CD14-positive monocyte (primary cell): ENCODE measurements around the gene TMEM18. TPM values are rescaled to one million over a fixed set of nuclear protein-coding genes. Genes with fewer than 3 reads are reported as not detected.

Experiments
- DNase-seq, 3 donors: peaks; one replicate each; pipeline ENCODE4 v3.0.0-alpha.2; 2011 to 2022
- H2AFZ ChIP-seq: 2 replicates; pipeline ENCODE4 v1.6.0; 2012; ENCODE audit warnings: mild to moderate bottlenecking, low read depth, low read length, inconsistent platforms; ENCODE audit not compliant: insufficient read depth, poor library complexity, severe bottlenecking
- H3K27ac ChIP-seq, 2 donors: 1 replicate in 1 of 2; 2 replicates in 1 of 2; pipeline ENCODE4 v1.5.1; 2012 to 2013; ENCODE audit warnings: low read length in 2 of 2, control low read depth in 1 of 2, inconsistent platforms in 1 of 2, low read depth in 1 of 2, mild to moderate bottlenecking in 1 of 2
- H3K27me3 ChIP-seq, 2 donors: one replicate each; pipeline versions ENCODE4 v1.6.0 to v1.6.1; 2011 to 2013; ENCODE audit warnings: low read length in 2 of 2; ENCODE audit not compliant: control insufficient read depth in 2 of 2, insufficient read depth in 2 of 2
- H3K36me3 ChIP-seq, 2 donors: replicated peaks in 1 of 2; 1 replicate in 1 of 2; 2 replicates in 1 of 2; pipeline versions ENCODE4 v1.5.1 to v1.6.1; 2012 to 2013; ENCODE audit warnings: low read length in 2 of 2, control low read depth in 1 of 2, inconsistent platforms in 1 of 2, mild to moderate bottlenecking in 1 of 2; ENCODE audit not compliant: insufficient read depth in 2 of 2, control insufficient read depth in 1 of 2
- H3K4me1 ChIP-seq, 2 donors: 1 replicate in 1 of 2; 2 replicates in 1 of 2; pipeline versions ENCODE4 v1.5.1 to v1.6.1; 2012 to 2013; ENCODE audit warnings: low read length in 2 of 2, control low read depth in 1 of 2, inconsistent platforms in 1 of 2, mild to moderate bottlenecking in 1 of 2, moderate library complexity in 1 of 2; ENCODE audit not compliant: insufficient read depth in 2 of 2, control insufficient read depth in 1 of 2
- H3K4me2 ChIP-seq: replicated peaks from 2 replicates; pipeline ENCODE3; 2012; ENCODE audit warnings: low read length, moderate library complexity, mild to moderate bottlenecking; ENCODE audit not compliant: poor library complexity, severe bottlenecking; ENCODE audit errors: extremely low read depth
- H3K4me3 ChIP-seq, 3 experiments: fragments of 200-600 bp in 1 of 3; sonication (generic) in 1 of 3; replicated peaks in 1 of 3; 1 replicate in 2 of 3; 2 replicates in 1 of 3; pipeline ENCODE4 v1.5.1; 2011 to 2013; ENCODE audit warnings: low read length in 3 of 3, mild to moderate bottlenecking in 3 of 3, control low read depth in 2 of 3, low read depth in 2 of 3, inconsistent platforms in 1 of 3, moderate library complexity in 1 of 3
- H3K79me2 ChIP-seq: 2 replicates; pipeline ENCODE4 v1.6.0; 2012; ENCODE audit warnings: mild to moderate bottlenecking, control low read depth, inconsistent platforms, low read length, moderate library complexity; ENCODE audit not compliant: insufficient read depth
- H3K9ac ChIP-seq: 2 replicates; pipeline ENCODE4 v1.6.0; 2017; ENCODE audit warnings: low read length, mild to moderate bottlenecking; ENCODE audit not compliant: insufficient read depth, poor library complexity, severe bottlenecking
- H3K9me3 ChIP-seq, 2 donors: replicated peaks in 1 of 2; 1 replicate in 1 of 2; 2 replicates in 1 of 2; pipeline versions ENCODE4 v1.5.1 to v1.6.1; 2012 to 2013; ENCODE audit warnings: low read length in 2 of 2, control low read depth in 1 of 2; ENCODE audit not compliant: control insufficient read depth in 1 of 2, insufficient read depth in 1 of 2
- H4K20me1 ChIP-seq: 2 replicates; pipeline ENCODE4 v1.6.0; 2012; ENCODE audit warnings: mild to moderate bottlenecking, low read length, control low read depth, moderate library complexity; ENCODE audit not compliant: insufficient read depth
- H3K27ac Mint-ChIP-seq, 7 donors: one replicate each; pipeline ENCODE4 v1.8.0; 2020; ENCODE audit warnings: mild to moderate bottlenecking in 7 of 7, mixed read lengths in 7 of 7, moderate library complexity in 6 of 7, inconsistent platforms in 2 of 7
- H3K27me3 Mint-ChIP-seq, 3 donors: one replicate each; pipeline ENCODE4 v1.8.0; 2021 to 2022; ENCODE audit warnings: low read depth in 3 of 3, mild to moderate bottlenecking in 3 of 3, mixed read lengths in 3 of 3, moderate library complexity in 3 of 3, inconsistent platforms in 1 of 3
- H3K36me3 Mint-ChIP-seq, 2 donors: one replicate each; pipeline ENCODE4 v1.8.0; 2020; ENCODE audit warnings: mixed read lengths in 2 of 2, inconsistent platforms in 1 of 2, mild to moderate bottlenecking in 1 of 2
- H3K4me1 Mint-ChIP-seq: one replicate; pipeline ENCODE4 v1.8.0; 2020; ENCODE audit warnings: mild to moderate bottlenecking, mixed read lengths
- H3K4me3 Mint-ChIP-seq, 2 donors: one replicate each; pipeline ENCODE4 v1.8.0; 2020; ENCODE audit warnings: mild to moderate bottlenecking in 2 of 2, mixed read lengths in 2 of 2, moderate library complexity in 1 of 2
- H3K9me3 Mint-ChIP-seq, 7 donors: one replicate each; pipeline ENCODE4 v1.8.0; 2020 to 2022; ENCODE audit warnings: mixed read lengths in 7 of 7, mild to moderate bottlenecking in 6 of 7, moderate library complexity in 6 of 7, inconsistent platforms in 2 of 7
- CTCF ChIP-seq: fragments of 200-600 bp; IDR thresholded peaks from one replicate; pipeline ENCODE4 v1.8.0; 2022; ENCODE audit warnings: antibody characterized with exemption, mild to moderate bottlenecking
- WGBS: methylation state at CpG from one replicate; pipeline ENCODE4 v1.1.5; 2013; ENCODE audit warnings: missing lambda C conversion rate; ENCODE audit not compliant: insufficient coverage; 5-methylcytosine and 5-hydroxymethylcytosine counted together
- intact Hi-C, 2 donors: fragments of 100-400 bp; cut with micrococcal nuclease; formaldehyde crosslinking; loops; one replicate each; pipeline versions ENCODE4 v1.15.0 to v1.15.1; 2023
- polyA plus RNA-seq, 3 donors: library from polyadenylated mRNA; depleted of rRNA in 1 of 3; unstranded in 2 of 3; stranded (reverse) in 1 of 3; fragments of 300-500 nt in 2 of 3; fragments of >200 nt in 1 of 3; fragmentation: Illumina TruSeq in 2 of 3; gene quantifications; 1 replicate in 2 of 3; 2 replicates in 1 of 3; pipeline ENCODE4 v1.2.3, GENCODE V29; 2012 to 2021

Gene TMEM18
- polyA plus RNA-seq, 3 donors, result 9.3 to 23.5 (median 21.8) TPM

DNA sequence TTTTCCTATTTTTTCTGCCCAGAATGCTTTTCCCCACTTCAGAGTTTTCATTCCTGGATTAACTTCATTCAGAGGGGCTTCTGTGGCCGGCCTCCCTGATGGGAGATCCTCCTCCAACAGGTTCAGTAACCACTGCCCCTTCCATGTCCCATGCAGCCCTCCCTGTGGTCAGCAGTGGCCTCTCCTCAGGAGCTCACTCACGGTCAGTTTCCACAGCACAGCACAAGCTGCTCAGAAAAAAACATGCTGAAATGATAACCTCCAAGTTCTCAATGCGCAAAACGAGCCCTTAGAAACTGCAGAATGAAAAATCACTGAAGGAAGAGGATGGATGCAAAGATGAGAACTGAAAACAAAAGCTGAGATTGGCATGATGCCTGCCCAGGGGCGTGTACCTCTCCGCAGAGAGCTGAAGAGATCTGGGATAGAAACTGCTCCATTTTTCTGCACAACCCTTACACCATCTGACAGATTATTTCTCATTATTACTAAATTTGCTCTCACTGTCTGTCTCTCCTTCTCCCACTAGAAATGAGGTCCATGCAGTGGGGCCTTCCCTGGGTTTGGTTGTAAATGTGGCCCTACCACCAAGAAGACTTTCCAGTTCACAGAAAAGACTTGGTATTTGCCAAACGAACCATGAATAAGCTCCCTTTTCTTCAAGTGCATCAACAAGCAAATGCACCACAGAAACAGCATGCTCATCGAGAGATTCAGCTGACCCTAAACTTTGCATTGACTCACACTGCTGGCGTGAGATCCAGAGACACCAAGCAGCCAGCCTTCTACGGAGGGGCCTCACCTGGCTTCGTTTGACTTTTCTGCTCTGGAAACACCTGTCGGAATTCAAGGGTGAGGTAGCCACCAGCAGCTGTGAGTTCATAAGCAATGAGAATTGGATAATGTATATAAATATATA, 51.5 kb downstream of the TMEM18 start:
- no peak for DNase-seq
- H3K79me2 ChIP-seq, result no peaks in the 10 kb centered on the region
- intact Hi-C loops, result no loop called here
- H3K27ac ChIP-seq, result no peak overlapping the region
- Mint-ChIP-seq H3K9me3 (peaks cover 0 to 11% (median 3%) of the 10 kb centered on the region in 7 donors), H3K4me3 (no peak overlapping the region), H3K4me1 (no peaks in the 10 kb centered on the region), H3K27ac (no peak overlapping the region), H3K27me3 (peaks cover 0 to 6% (median 3%) of the 10 kb centered on the region in 3 donors), H3K36me3 (no peaks in the 10 kb centered on the region)
- H3K4me2 ChIP-seq, result no peak overlapping the region
- peaks cover 0 to 8% of the 10 kb centered on the region in 2 donors for H3K9me3 ChIP-seq
- 93% methylated on average over 7 of the region's 12 CpGs for WGBS
- TF ChIP-seq CTCF, result no peak
- no peaks in the 10 kb centered on the region for H3K4me1 ChIP-seq
- H2AFZ ChIP-seq, result no peak overlapping the region
- H3K4me3 ChIP-seq, result no peak overlapping the region
- H3K27me3 ChIP-seq, result no peaks in the 10 kb centered on the region
- no peak overlapping the region for H3K9ac ChIP-seq
- H3K36me3 ChIP-seq, result no peaks in the 10 kb centered on the region
- no peaks in the 10 kb centered on the region for H4K20me1 ChIP-seq

- H3K9ac ChIP-seq, result no peak overlapping the region
- no peak overlapping the region for H3K4me3 ChIP-seq
- H3K79me2 ChIP-seq, result no peaks in the 10 kb centered on the region
- no peaks in the 10 kb centered on the region for H3K36me3 Mint-ChIP-seq
- no peak overlapping the region for H3K27ac ChIP-seq
- intact Hi-C loops, result no loop called here
- no peak overlapping the region for H3K4me2 ChIP-seq
- H3K9me3 ChIP-seq, result peaks cover 0 to 12% of the 10 kb centered on the region in 2 donors
- DNase-seq, result no peak
- no peak for TF ChIP-seq CTCF
- H2AFZ ChIP-seq, result no peak overlapping the region
- H3K36me3 ChIP-seq, result no peaks in the 10 kb centered on the region
- no peaks in the 10 kb centered on the region for H3K27me3 ChIP-seq
- H3K9me3 Mint-ChIP-seq, result peaks cover 2 to 18% (median 7%) of the 10 kb centered on the region in 7 donors
- H3K4me1 Mint-ChIP-seq, result no peaks in the 10 kb centered on the region
- peaks cover 0 to 6% (median 2%) of the 10 kb centered on the region in 3 donors for H3K27me3 Mint-ChIP-seq
- H4K20me1 ChIP-seq, result no peaks in the 10 kb centered on the region
- no peak overlapping the region for H3K4me3 Mint-ChIP-seq
- H3K4me1 ChIP-seq, result no peaks in the 10 kb centered on the region
- WGBS, result 72% methylated on average over 9 of the region's 11 CpGs
- H3K27ac Mint-ChIP-seq, result no peak overlapping the region
These were observed 52.5 kb downstream of the TMEM18 start for GRCh38 chr2:624551-625347.
